Testis (tissue), 3 donors: ENCODE data around the gene CFAP53. TPM values are rescaled to one million over a fixed set of nuclear protein-coding genes. Genes with fewer than 3 reads are reported as not detected.

Experiments used
- DNase-seq: peaks from one replicate; pipeline ENCODE4 v3.0.0-alpha.2; 2019
- H3K27ac ChIP-seq, 2 donors: fragments of 200-600 bp; sonication (generic); one replicate each; pipeline ENCODE4 v1.5.1; 2019
- H3K27me3 ChIP-seq: fragments of 200-600 bp; sonication (generic); one replicate; pipeline ENCODE4 v1.5.1; 2019
- H3K36me3 ChIP-seq: fragments of 200-600 bp; sonication (generic); one replicate; pipeline ENCODE4 v1.5.1; 2017; ENCODE audit warnings: low read depth; ENCODE audit errors: missing control alignments
- H3K4me1 ChIP-seq: fragments of 200-600 bp; sonication (generic); one replicate; pipeline ENCODE4 v1.5.1; 2019
- H3K4me3 ChIP-seq, 2 donors: fragments of 200-600 bp; sonication (generic); one replicate each; pipeline ENCODE4 v1.5.1; 2017 to 2019
- H3K9me3 ChIP-seq: fragments of 200-600 bp; sonication (generic); one replicate; pipeline ENCODE4 v1.5.1; 2017
- POLR2A ChIP-seq: fragments of 450-650 bp; IDR thresholded peaks from one replicate; pipeline ENCODE4 v1.6.1; 2017; ENCODE audit warnings: antibody characterized with exemption, mild to moderate bottlenecking, moderate library complexity
- WGBS, 2 donors: methylation state at CpG; one replicate each; pipeline ENCODE4 v1.1.5; 2018; 5-methylcytosine and 5-hydroxymethylcytosine counted together
- intact Hi-C: fragments of 100-400 bp; cut with DNase I; formaldehyde crosslinking; loops from one replicate; pipeline ENCODE4 v1.15.1; 2023; ENCODE audit warnings: low total_unique reads
- polyA plus RNA-seq: library from polyadenylated mRNA; stranded (reverse); fragments of 350-450 nt; fragmentation: Illumina TruSeq; extraction: RNeasy Lipid Tissue Mini Kit (QIAGEN cat#74804); gene quantifications from one replicate; pipeline ENCODE4 v1.2.3, GENCODE V29; 2014; ENCODE audit warnings: low read depth, low replicate concordance; ENCODE audit not compliant: insufficient read depth
- total RNA-seq, 2 donors: library from RNA; depleted of rRNA; stranded (reverse); fragments of >200 nt; gene quantifications; one replicate each; pipeline ENCODE4 v1.2.3, GENCODE V29; 2016
- TF ChIP-seq, protein P1 (sequence below), 3 experiments: fragments of 450-650 bp in 2 of 3; fragments of 200-600 bp in 1 of 3; sonication (generic) in 1 of 3; IDR thresholded peaks; one replicate each; pipeline ENCODE4 v1.5.1; 2016 to 2019; ENCODE audit warnings: antibody characterized with exemption in 3 of 3, mild to moderate bottlenecking in 2 of 3, moderate library complexity in 1 of 3

CFAP53 gene
- total and polyA plus RNA-seq, 3 donors from 2014 or later: 22.7 to 72.8 (median 48.6) TPM

DNA sequence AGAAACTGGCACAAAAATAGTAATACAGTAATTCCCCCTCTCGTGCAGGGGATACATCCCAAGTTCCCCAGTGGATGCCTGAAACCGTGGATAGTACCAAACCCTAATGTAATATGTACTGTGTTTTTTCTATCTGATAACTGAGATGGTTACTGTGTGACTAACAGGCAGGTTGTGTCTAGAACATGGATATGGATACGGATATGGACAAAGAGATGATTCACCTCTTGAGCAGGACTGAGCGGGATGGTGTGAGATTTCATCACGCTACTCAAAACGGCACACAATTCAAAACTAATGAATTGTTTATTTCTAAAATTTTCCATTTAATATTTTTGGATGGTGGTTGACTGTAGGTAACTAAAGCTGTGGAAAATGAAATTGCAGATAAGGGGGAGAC is 11.6 kb upstream of the CFAP53 start:
- no peak for DNase-seq
- H3K27ac ChIP-seq: no peak overlapping the region
- no peaks in the 10 kb centered on the region for H3K9me3 ChIP-seq
- H3K4me1 ChIP-seq: peaks cover 17% of the 10 kb centered on the region
- no peaks in the 10 kb centered on the region for H3K27me3 ChIP-seq
- TF ChIP-seq POLR2A: no peak
- TF ChIP-seq, protein P1, sequence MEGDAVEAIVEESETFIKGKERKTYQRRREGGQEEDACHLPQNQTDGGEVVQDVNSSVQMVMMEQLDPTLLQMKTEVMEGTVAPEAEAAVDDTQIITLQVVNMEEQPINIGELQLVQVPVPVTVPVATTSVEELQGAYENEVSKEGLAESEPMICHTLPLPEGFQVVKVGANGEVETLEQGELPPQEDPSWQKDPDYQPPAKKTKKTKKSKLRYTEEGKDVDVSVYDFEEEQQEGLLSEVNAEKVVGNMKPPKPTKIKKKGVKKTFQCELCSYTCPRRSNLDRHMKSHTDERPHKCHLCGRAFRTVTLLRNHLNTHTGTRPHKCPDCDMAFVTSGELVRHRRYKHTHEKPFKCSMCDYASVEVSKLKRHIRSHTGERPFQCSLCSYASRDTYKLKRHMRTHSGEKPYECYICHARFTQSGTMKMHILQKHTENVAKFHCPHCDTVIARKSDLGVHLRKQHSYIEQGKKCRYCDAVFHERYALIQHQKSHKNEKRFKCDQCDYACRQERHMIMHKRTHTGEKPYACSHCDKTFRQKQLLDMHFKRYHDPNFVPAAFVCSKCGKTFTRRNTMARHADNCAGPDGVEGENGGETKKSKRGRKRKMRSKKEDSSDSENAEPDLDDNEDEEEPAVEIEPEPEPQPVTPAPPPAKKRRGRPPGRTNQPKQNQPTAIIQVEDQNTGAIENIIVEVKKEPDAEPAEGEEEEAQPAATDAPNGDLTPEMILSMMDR (IDR thresholded peaks at IDR 0.05): no peak
- no peak overlapping the region for H3K4me3 ChIP-seq
- 89 to 94% methylated on average over 6 of the region's 6 CpGs for WGBS, 2 donors
- no peaks in the 10 kb centered on the region for H3K36me3 ChIP-seq
- intact Hi-C loops: no loop called here

DNA sequence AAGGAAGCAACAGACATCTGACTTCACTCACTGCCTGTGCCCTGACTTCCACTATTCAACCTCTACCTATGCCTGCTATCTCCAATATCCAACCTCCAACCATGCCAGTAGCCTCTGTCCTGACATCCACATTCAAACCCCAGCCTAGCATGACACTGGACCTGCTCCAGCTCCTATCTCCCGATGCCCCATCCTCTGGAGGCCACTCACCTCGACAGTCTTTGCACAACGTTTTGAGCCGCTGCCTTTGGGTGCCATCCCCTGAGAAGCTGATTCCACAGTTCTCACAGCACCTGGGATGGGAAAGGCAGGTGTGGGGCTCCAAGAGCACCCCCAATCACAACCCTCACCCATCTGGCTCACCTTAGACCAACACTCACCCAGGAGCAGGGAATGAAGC is 10.2 kb upstream of the CFAP53 start:
- TF ChIP-seq, protein P1 (IDR thresholded peaks at IDR 0.05): no peak
- no peak for TF ChIP-seq POLR2A
- Histone ChIP-seq H3K4me1 (peaks cover 13% of the 10 kb centered on the region), H3K4me3 (no peak overlapping the region), H3K27me3 (no peaks in the 10 kb centered on the region), H3K36me3 (no peaks in the 10 kb centered on the region), H3K27ac (no peak overlapping the region), H3K9me3 (no peaks in the 10 kb centered on the region)
- intact Hi-C loops: no loop called here
- no peak for DNase-seq
- 84 to 90% methylated on average over 4 of the region's 4 CpGs for WGBS, 2 donors

DNA sequence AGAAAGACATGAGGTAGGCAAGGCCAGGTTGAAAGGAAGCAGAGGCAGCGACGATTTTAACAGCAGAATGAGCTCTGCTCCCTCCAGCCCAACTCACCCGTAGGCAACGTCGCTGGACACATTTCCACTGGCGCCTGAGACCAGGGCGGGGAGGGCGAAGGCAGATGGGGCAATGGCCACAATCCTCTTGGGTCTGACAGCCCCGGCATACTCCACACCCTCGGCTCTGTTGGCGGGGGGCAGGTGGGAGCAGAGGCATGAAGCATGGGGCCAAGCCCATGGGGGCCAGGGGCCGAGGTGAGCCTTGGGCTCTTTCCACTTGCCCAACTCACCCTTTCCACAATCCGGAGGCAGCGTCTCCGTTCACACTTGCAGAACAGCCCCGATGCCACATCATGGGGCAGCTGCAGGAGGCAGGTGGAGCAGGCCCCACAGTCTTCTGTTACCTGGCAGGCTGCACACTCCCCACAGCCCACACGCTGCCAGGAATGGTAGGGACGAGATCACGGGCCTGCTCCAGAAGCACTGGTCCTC is 9.3 kb upstream of the CFAP53 start:
- Histone ChIP-seq H3K27me3 (no peaks in the 10 kb centered on the region), H3K27ac (no peak overlapping the region), H3K4me1 (peaks cover 12% of the 10 kb centered on the region), H3K4me3 (no peak overlapping the region), H3K36me3 (no peaks in the 10 kb centered on the region), H3K9me3 (no peaks in the 10 kb centered on the region)
- no peak for TF ChIP-seq POLR2A
- TF ChIP-seq, protein P1 (IDR thresholded peaks at IDR 0.05): no peak
- DNase-seq: no peak
- intact Hi-C loops: no loop called here
- 92 to 97% methylated on average over 19 of the region's 19 CpGs for WGBS, 2 donors

DNA sequence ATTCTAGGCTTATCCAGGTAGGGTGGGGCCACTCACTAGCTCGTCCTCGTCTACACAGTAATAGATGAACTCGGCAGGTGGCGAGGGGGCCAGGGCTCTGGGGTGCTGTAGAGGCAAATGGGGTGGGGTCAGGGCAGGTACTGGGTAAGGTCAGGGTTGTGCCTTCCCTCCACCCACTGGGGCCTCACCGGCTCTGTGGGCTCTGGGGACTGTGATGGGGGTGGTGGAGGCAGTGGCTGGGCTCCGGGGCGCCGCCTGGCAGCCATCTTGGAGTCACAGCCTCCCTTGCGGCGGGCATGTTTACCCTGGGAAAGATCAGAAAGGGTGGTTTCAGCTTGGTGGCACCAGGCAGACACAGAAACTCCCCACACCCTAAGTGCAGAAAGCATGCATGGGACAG is 8.6 kb upstream of the CFAP53 start:
- WGBS, 2 donors: 93 to 95% methylated on average over 8 to 10 of the region's 10 CpGs
- Histone ChIP-seq H3K36me3 (no peaks in the 10 kb centered on the region), H3K9me3 (no peaks in the 10 kb centered on the region), H3K27ac (no peak overlapping the region), H3K27me3 (no peaks in the 10 kb centered on the region), H3K4me3 (no peak overlapping the region), H3K4me1 (peaks cover 6% of the 10 kb centered on the region)
- intact Hi-C loops: no loop called here
- TF ChIP-seq, protein P1 (IDR thresholded peaks at IDR 0.05): no peak
- no peak for TF ChIP-seq POLR2A
- no peak for DNase-seq

DNA sequence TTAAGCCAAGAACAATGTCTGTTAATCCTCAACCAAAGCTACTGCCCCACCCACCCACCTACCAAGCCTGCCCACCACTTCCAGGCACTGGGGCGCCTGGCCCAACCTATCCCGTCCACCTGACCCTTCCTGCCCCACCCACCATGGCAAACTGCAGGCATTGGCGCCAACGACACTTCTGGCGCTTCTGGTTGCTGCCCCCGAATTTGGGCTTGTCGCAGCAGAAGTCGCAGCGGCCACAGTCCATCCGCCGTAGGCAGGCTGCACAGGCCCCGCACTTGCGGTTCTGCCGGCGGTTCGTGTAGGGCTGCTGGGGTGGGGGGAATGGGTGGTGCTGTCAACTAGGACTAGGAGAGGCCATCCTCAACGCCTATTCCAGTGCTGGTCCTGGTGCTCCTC is 7.7 kb upstream of the CFAP53 start:
- Histone ChIP-seq H3K9me3 (no peaks in the 10 kb centered on the region), H3K27me3 (no peaks in the 10 kb centered on the region), H3K4me3 (no peak overlapping the region), H3K36me3 (no peaks in the 10 kb centered on the region), H3K27ac (no peak overlapping the region), H3K4me1 (no peaks in the 10 kb centered on the region)
- no peak for TF ChIP-seq POLR2A
- TF ChIP-seq, protein P1 (IDR thresholded peaks at IDR 0.05): no peak
- intact Hi-C loops: no loop called here
- no peak for DNase-seq
- 93 to 95% methylated on average over 8 to 17 of the region's 17 CpGs for WGBS, 2 donors
